BJ (cell line): ENCODE measurements around the gene FOXN3. TPM values are rescaled to one million over a fixed set of nuclear protein-coding genes. Genes with fewer than 3 reads are reported as not detected.

ENCODE experiments used
- CTCF ChIA-PET: fragments of 350-600 bp; formaldehyde crosslinking; extraction: SDS; loops from one replicate; lab custom pipeline; 2021; ENCODE audit warnings: antibody characterized with exemption, inconsistent platforms; lab: Yijun Ruan, JAX
- POLR2A ChIA-PET: fragments of 300-600 bp; sonication (Branson Sonifier 250); formaldehyde crosslinking; extraction: SDS; loops from one replicate; lab custom pipeline; 2021; ENCODE audit warnings: antibody characterized with exemption; lab: Charles Lee
- DNase-seq: peaks from one replicate; pipeline ENCODE4 v3.0.0-alpha.2; 2011; ENCODE audit warnings: low read depth
- H3K27me3 ChIP-seq: 2 replicates; pipeline ENCODE4 v1.6.0; 2011; ENCODE audit warnings: low read length; ENCODE audit not compliant: control insufficient read depth, insufficient read depth
- H3K36me3 ChIP-seq: 2 replicates; pipeline ENCODE4 v1.5.1; 2011; ENCODE audit warnings: low read length; ENCODE audit not compliant: control insufficient read depth, insufficient read depth
- H3K4me3 ChIP-seq: 2 replicates; pipeline ENCODE4 v1.5.1; 2011; ENCODE audit warnings: low read depth, mild to moderate bottlenecking, control low read depth, low read length
- polyA plus RNA-seq: library from polyadenylated mRNA; depleted of rRNA; stranded (reverse); fragments of >200 nt; gene quantifications from 2 replicates; pipeline ENCODE4 v1.2.3, GENCODE V29; 2011
- TF ChIP-seq, protein P1 (sequence below): IDR thresholded peaks from 2 replicates; pipeline ENCODE4 v1.5.1; 2011; ENCODE audit warnings: low read depth, mild to moderate bottlenecking, control low read depth, inconsistent platforms, low read length, moderate library complexity; ENCODE audit not compliant: insufficient read depth

Gene FOXN3
- polyA plus RNA-seq, 1 experiment: 30.2 TPM

- H3K27me3 ChIP-seq: no peaks in the 10 kb centered on the region
- TF ChIP-seq, protein P1, sequence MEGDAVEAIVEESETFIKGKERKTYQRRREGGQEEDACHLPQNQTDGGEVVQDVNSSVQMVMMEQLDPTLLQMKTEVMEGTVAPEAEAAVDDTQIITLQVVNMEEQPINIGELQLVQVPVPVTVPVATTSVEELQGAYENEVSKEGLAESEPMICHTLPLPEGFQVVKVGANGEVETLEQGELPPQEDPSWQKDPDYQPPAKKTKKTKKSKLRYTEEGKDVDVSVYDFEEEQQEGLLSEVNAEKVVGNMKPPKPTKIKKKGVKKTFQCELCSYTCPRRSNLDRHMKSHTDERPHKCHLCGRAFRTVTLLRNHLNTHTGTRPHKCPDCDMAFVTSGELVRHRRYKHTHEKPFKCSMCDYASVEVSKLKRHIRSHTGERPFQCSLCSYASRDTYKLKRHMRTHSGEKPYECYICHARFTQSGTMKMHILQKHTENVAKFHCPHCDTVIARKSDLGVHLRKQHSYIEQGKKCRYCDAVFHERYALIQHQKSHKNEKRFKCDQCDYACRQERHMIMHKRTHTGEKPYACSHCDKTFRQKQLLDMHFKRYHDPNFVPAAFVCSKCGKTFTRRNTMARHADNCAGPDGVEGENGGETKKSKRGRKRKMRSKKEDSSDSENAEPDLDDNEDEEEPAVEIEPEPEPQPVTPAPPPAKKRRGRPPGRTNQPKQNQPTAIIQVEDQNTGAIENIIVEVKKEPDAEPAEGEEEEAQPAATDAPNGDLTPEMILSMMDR: no peak
- CTCF ChIA-PET: interaction anchor here (1.1 kb wide), 1 partner anchor 153 kb away, joined by 3 read pairs; no protein-coding TSS in a partner anchor
- DNase-seq: no peak
- H3K36me3 ChIP-seq: peaks cover 2% of the 10 kb centered on the region; the same call in 1 of the 2 replicates
- H3K4me3 ChIP-seq: no peak overlapping the region
- POLR2A ChIA-PET: no interaction called here
These were observed 237.1 kb downstream of the FOXN3 start for GRCh38 chr14:89179891-89180404.

- no peaks in the 10 kb centered on the region for H3K36me3 ChIP-seq
- POLR2A ChIA-PET: no interaction called here
- TF ChIP-seq, protein P1: no peak
- CTCF ChIA-PET: interaction anchor here (1.1 to 1.9 kb wide), 3 partner anchors 15 to 152 kb away, joined by 3 to 6 read pairs (median 5); no protein-coding TSS in a partner anchor
- DNase-seq: peak; percentile 28
- no peak overlapping the region for H3K4me3 ChIP-seq
- no peaks in the 10 kb centered on the region for H3K27me3 ChIP-seq
These were observed 238.1 kb downstream of the FOXN3 start for GRCh38 chr14:89178800-89179535.

DNA sequence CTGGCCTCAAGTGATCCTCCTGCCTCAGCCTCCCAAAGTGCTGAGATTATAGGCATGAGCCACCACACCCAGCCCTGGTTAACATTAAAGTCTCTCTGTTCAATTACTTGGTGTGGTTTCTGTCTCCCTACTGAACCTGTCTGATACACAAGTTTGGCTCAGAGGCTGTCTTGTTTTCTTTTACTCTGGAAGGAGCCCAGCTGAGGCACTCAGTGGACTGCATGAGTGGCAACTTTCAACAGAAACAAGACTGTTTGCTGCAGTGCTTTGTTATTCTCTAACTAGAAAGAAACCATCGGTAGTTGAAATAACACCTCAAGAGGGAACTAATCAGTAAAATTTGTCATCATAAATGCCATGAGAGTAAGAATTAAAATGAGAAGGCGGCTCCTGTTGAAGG lies 238.7 kb downstream of the FOXN3 start:
- POLR2A ChIA-PET: no interaction called here
- no peak for DNase-seq
- H3K27me3 ChIP-seq: no peaks in the 10 kb centered on the region
- TF ChIP-seq, protein P1: no peak
- CTCF ChIA-PET: interaction anchor here (0.6 to 1.9 kb wide), 11 partner anchors 7 to 592 kb away, joined by 3 to 6 read pairs (median 4); no protein-coding TSS in a partner anchor
- H3K36me3 ChIP-seq: no peaks in the 10 kb centered on the region
- no peak overlapping the region for H3K4me3 ChIP-seq

DNA sequence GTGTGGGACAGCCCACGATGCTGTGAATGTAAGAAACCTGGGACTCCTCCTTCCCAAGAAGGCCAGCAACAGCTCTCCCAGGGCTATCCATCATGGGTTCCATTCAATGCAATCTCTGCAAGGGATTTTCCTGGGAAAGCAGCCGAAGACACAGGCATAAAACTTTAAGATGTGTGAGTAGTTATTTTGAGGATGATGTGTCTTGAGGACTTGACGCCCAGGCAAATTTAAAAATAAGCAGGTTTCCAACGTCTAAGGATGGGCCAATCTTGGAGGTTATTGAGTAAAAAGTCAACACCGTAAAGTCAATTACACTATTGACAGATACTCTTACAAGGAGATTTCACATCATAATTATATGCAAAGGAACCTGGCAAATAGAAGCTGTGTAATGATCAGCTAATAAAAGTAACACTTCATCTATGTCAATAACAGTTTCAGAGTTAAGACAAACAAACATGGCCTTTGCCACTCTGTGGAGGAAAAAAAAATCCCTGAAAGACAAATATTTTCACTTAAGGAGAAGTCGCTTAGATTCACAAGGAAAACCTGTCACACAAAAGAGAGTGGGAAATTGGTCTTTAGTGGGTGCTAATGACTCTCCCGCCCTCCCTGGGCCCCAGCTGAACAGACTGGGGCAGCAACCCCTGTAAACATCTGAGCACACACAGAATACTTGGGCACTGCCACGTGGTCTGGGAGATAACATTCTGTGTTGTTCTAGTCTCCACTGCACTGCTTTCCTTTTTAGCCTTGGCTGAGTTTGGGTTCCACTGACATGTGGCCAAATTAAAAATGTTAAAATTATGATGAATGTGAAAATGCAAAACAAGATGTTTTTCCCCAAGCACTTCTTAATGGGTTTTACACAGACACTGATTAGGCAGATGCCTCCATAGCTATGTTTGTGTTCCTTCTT lies 240.9 kb downstream of the FOXN3 start:
- CTCF ChIA-PET: interaction anchor here (0.7 to 1.5 kb wide), 4 partner anchors 15 to 151 kb away, joined by 3 to 4 read pairs (median 3); no protein-coding TSS in a partner anchor
- TF ChIP-seq, protein P1: no peak
- POLR2A ChIA-PET: no interaction called here
- no peak for DNase-seq
- Histone ChIP-seq H3K4me3 (no peak overlapping the region), H3K27me3 (no peaks in the 10 kb centered on the region), H3K36me3 (no peaks in the 10 kb centered on the region)
